K562 (cell line): ENCODE measurements around the gene PLCL1. TPM values are rescaled to one million over a fixed set of nuclear protein-coding genes. Genes with fewer than 3 reads are reported as not detected.

Source experiments
- ATAC-seq: fragments of 200-7000 bp; cut with Tn5 transposase; 3 replicates; pipeline ENCODE4 v1.9.1; 2020; ENCODE audit warnings: moderate library complexity
- BruUV-seq: library from RNA; stranded (reverse); fragments of 400-500 nt; replicated peaks from 2 replicates; lab custom pipeline; 2021; lab: Mats Ljungman, UMichigan
- CTCF ChIA-PET: fragments of 300-600 bp; formaldehyde crosslinking; extraction: SDS; loops from one replicate; lab custom pipeline; 2021; ENCODE audit warnings: low intra/inter-chr PET ratio; lab: Yijun Ruan, JAX
- POLR2A ChIA-PET: fragments of 300-600, 350-650 bp; sonication (Branson Sonifier 250); formaldehyde crosslinking; extraction: SDS; loops from one replicate; lab custom pipeline; 2021; ENCODE audit warnings: antibody characterized with exemption, inconsistent platforms; lab: Yijun Ruan, JAX
- DNase-seq, 4 experiments: peaks; one replicate each; pipeline versions ENCODE4 v3.0.0 to v3.0.0-alpha.2; 2011 to 2018; ENCODE audit warnings: low spot score in 3 of 4, mixed read lengths in 3 of 4; ENCODE audit errors: extremely low read depth in 1 of 4
- FAIRE-seq: peaks from 2 replicates; lab custom pipeline; 2011; peaks lifted over from hg19 to GRCh38; lab: Jason Lieb, UNC
- H2AFZ ChIP-seq: 2 replicates; pipeline ENCODE4 v1.6.0; 2011; ENCODE audit warnings: low read depth, low read length, control low read depth, inconsistent platforms
- H3K27ac ChIP-seq: fragments of 200-600 bp; 3 replicates; pipeline ENCODE4 v1.8.0; 2011; ENCODE audit warnings: low read depth, mild to moderate bottlenecking, control low read depth, inconsistent platforms, low read length, moderate library complexity, mixed read lengths; ENCODE audit errors: extremely low read depth
- H3K27me3 ChIP-seq, 2 experiments: fragments of 300-600 bp in 1 of 2; 2 replicates in 1 of 2; 3 replicates in 1 of 2; pipeline versions ENCODE4 v1.6.0 to v1.8.0; 2011; ENCODE audit warnings: inconsistent platforms in 2 of 2, low read length in 2 of 2, mild to moderate bottlenecking in 1 of 2, mixed read lengths in 1 of 2, moderate library complexity in 1 of 2; ENCODE audit not compliant: control insufficient read depth in 2 of 2, insufficient read depth in 2 of 2
- H3K36me3 ChIP-seq: fragments of 300-600 bp; 3 replicates; pipeline ENCODE4 v1.8.0; 2011; ENCODE audit warnings: mild to moderate bottlenecking, low read length, inconsistent platforms; ENCODE audit not compliant: control insufficient read depth, insufficient read depth
- H3K4me1 ChIP-seq, 2 experiments: fragments of 200-600 bp in 1 of 2; replicated peaks in 1 of 2; 2 replicates in 1 of 2; 3 replicates in 1 of 2; pipeline versions ENCODE4 v1.5.1 to v1.8.0; 2011; ENCODE audit warnings: inconsistent platforms in 2 of 2, low read length in 2 of 2, mild to moderate bottlenecking in 1 of 2, mixed read lengths in 1 of 2, moderate library complexity in 1 of 2; ENCODE audit not compliant: control insufficient read depth in 2 of 2, insufficient read depth in 2 of 2
- H3K4me2 ChIP-seq: 2 replicates; pipeline ENCODE4 v1.6.1; 2011; ENCODE audit warnings: low read length, control low read depth, inconsistent platforms, mixed read lengths; ENCODE audit not compliant: insufficient read depth
- H3K4me3 ChIP-seq: fragments of 200-600 bp; sonication (generic), shearing (Covaris generic); 2 replicates; pipeline ENCODE4 v1.5.1; 2016; ENCODE audit warnings: control low read depth, inconsistent platforms
- H3K79me2 ChIP-seq: fragments of 200-600 bp; 3 replicates; pipeline ENCODE4 v1.8.0; 2011; ENCODE audit warnings: low read length, inconsistent platforms; ENCODE audit not compliant: control insufficient read depth, insufficient read depth
- H3K9ac ChIP-seq, 2 experiments: 2 replicates each; pipeline versions ENCODE4 v1.6.0 to v1.6.1; 2011; ENCODE audit warnings: low read depth in 2 of 2, low read length in 2 of 2, control low read depth in 1 of 2, inconsistent platforms in 1 of 2, mild to moderate bottlenecking in 1 of 2, mixed read lengths in 1 of 2; ENCODE audit not compliant: insufficient read depth in 1 of 2
- H3K9me1 ChIP-seq: one replicate; pipeline ENCODE4 v1.6.0; 2011; ENCODE audit warnings: inconsistent platforms, mild to moderate bottlenecking, low read length, moderate library complexity; ENCODE audit not compliant: control insufficient read depth, insufficient read depth
- H3K9me3 ChIP-seq: replicated peaks from 2 replicates; pipeline ENCODE4 v1.5.1; 2011; ENCODE audit warnings: low read depth, low read length, inconsistent platforms; ENCODE audit not compliant: control insufficient read depth, insufficient read depth
- H4K20me1 ChIP-seq: replicated peaks from 2 replicates; pipeline ENCODE4 v1.6.1; 2011; ENCODE audit warnings: low read length, inconsistent platforms, mixed read lengths; ENCODE audit not compliant: control insufficient read depth, insufficient read depth
- CBFA2T3 ChIP-seq: fragments of 450-650 bp; IDR thresholded peaks from 2 replicates; pipeline ENCODE4 v1.6.1; 2017
- KDM1A ChIP-seq, 2 experiments: fragments of 450-650 bp; IDR thresholded peaks; 2 replicates each; pipeline ENCODE4 v1.6.1; 2016; ENCODE audit warnings: mild to moderate bottlenecking in 2 of 2
- MEIS2 ChIP-seq: fragments of 450-650 bp; IDR thresholded peaks from 2 replicates; pipeline ENCODE4 v1.6.1; 2014; ENCODE audit warnings: mild to moderate bottlenecking; ENCODE audit not compliant: partially characterized antibody
- NCOA2 ChIP-seq, 2 experiments: fragments of 450-650 bp; IDR thresholded peaks; 2 replicates each; pipeline ENCODE4 v1.6.1; 2018; ENCODE audit warnings: mild to moderate bottlenecking in 2 of 2, moderate library complexity in 1 of 2; ENCODE audit not compliant: partially characterized antibody in 2 of 2
- WGBS: fragments of 100-300 bp; shearing (Covaris generic); methylation state at CpG from one replicate; pipeline ENCODE4 v1.1.6; 2016; ENCODE audit warnings: low coverage, mixed read lengths; ENCODE audit not compliant: insufficient coverage; ENCODE audit errors: missing lambda C conversion rate; 5-methylcytosine and 5-hydroxymethylcytosine counted together
- in situ Hi-C: fragments of 300-500 bp; cut with MboI; formaldehyde crosslinking; loops from 4 replicates; pipeline ENCODE4 v1.15.0; 2018; ENCODE audit warnings: inconsistent platforms, mixed read lengths
- intact Hi-C: fragments of 100-400 bp; cut with micrococcal nuclease; formaldehyde crosslinking; loops from 2 replicates; pipeline ENCODE4 v1.14.2; 2022
- polyA plus RNA-seq, 8 experiments: library from polyadenylated mRNA; depleted of rRNA in 4 of 8; stranded (reverse) in 5 of 8; unstranded in 3 of 8; fragments of >200 nt; fragmentation: Nextera tagmentation in 2 of 8; fragmentation: Illumina TruSeq in 1 of 8; extraction: Ambion mirVana in 2 of 8; extraction: Trizol in 1 of 8; gene quantifications; 2 replicates each; pipeline versions ENCODE4 v1.2.1 to v1.2.3, GENCODE V29; 2011 to 2014; ENCODE audit warnings: inconsistent platforms in 1 of 8, missing spikeins in 1 of 8
- total RNA-seq, 7 experiments: library from RNA; depleted of rRNA in 6 of 7; stranded (reverse); fragments of >200 nt in 6 of 7; fragmentation: Illumina TruSeq in 2 of 7; extraction: Trizol in 2 of 7; gene quantifications; 2 replicates each; pipeline versions ENCODE4 v1.2.1 to v1.2.3, GENCODE V29; 2011 to 2021; ENCODE audit warnings: low replicate concordance in 1 of 7
- TF ChIP-seq, protein P1 (sequence below), 2 experiments: fragments of 250-450 bp in 1 of 2; fragments of 450-650 bp in 1 of 2; sonication (Bioruptor Pico) in 1 of 2; IDR thresholded peaks; 2 replicates each; pipeline versions ENCODE4 v1.6.1 to v1.8.0; 2016 to 2021; ENCODE audit warnings: mild to moderate bottlenecking in 2 of 2, moderate library complexity in 2 of 2, missing compliant biosample characterization in 1 of 2, missing genetic modification characterization in 1 of 2

Gene PLCL1
- total and polyA plus RNA-seq, 9 of the 15 experiments (the other 6 are each of a cell fraction or from before 2014, with no cell fraction given): 2.0 to 17.7 (median 8.6) TPM

GRCh38 chr2:198063242-198063641 lies 258.8 kb downstream of the PLCL1 start:
- in situ Hi-C loops: no loop called here
- ATAC-seq (no peak), FAIRE-seq (no peak), DNase-seq (no peak)
- Histone ChIP-seq H3K27me3 (no peaks in the 10 kb centered on the region), H3K79me2 (peaks cover 17% of the 10 kb centered on the region), H3K4me1 (peaks cover 5 to 19% of the 10 kb centered on the region in 2 experiments; a peak in 4 of 5 replicates), H3K4me3 (no peak overlapping the region), H3K9me3 (no peaks in the 10 kb centered on the region), H4K20me1 (no peaks in the 10 kb centered on the region; the same call in 1 of the 2 replicates), H3K4me2 (no peak overlapping the region), H3K27ac (no peak overlapping the region), H3K9me1 (no peaks in the 10 kb centered on the region), H3K36me3 (no peaks in the 10 kb centered on the region; the same call in 2 of the 3 replicates), H2AFZ (no peak overlapping the region), H3K9ac (no peak overlapping the region)
- BruUV-seq: no TSS peak
- 0% methylated on average over 1 of the region's 1 CpG for WGBS
- TF ChIP-seq CBFA2T3 (peak; percentile 37; the same call in 1 of the 2 replicates), MEIS2 (peak; percentile 9), KDM1A (IDR thresholded peaks at IDR 0.05) (0 out of 4 replicates have a peak, but pooled peaks of 1 of the 2 experiments have one; percentile 22), NCOA2 (IDR thresholded peaks at IDR 0.05; ENCODE audit: partially characterized antibody in 2 of 2) (no peak)
- TF ChIP-seq, protein P1, sequence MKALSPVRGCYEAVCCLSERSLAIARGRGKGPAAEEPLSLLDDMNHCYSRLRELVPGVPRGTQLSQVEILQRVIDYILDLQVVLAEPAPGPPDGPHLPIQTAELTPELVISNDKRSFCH (CRISPR knock-in tag; IDR thresholded peaks at IDR 0.05): no peak
- TF ChIP-seq, protein P1 (tag; IDR thresholded peaks at IDR 0.05): peak; percentile 86
- intact Hi-C loops: no loop called here
- ChIA-PET POLR2A (interaction anchor here (0.7 kb wide), 1 partner anchor 1742 kb away, joined by 3 read pairs; no protein-coding TSS in a partner anchor), CTCF (no interaction called here)
